HUES48 (cell line): ENCODE data around the gene FHIP2A.
"Not testable (repeated sequence)": the region's sequence is repeated elsewhere in the genome, so short reads cannot be mapped to it uniquely, and the experiment has no call there.

Experiments
- H3K27ac ChIP-seq: one replicate; pipeline ENCODE4 v1.7.0; 2013; ENCODE audit warnings: low read depth, low read length, inconsistent platforms
- H3K27me3 ChIP-seq: 2 replicates; pipeline ENCODE4 v1.6.1; 2013; ENCODE audit warnings: mild to moderate bottlenecking, low read length; ENCODE audit not compliant: control insufficient read depth, insufficient read depth
- H3K36me3 ChIP-seq: 2 replicates; pipeline ENCODE4 v1.6.1; 2013; ENCODE audit warnings: low read length; ENCODE audit not compliant: control insufficient read depth, insufficient read depth
- H3K4me1 ChIP-seq: 2 replicates; pipeline ENCODE4 v1.6.1; 2013; ENCODE audit warnings: mild to moderate bottlenecking, low read length; ENCODE audit not compliant: control insufficient read depth, insufficient read depth
- H3K4me3 ChIP-seq: 2 replicates; pipeline ENCODE4 v1.5.1; 2013; ENCODE audit warnings: mild to moderate bottlenecking, low read depth, low read length
- H3K9ac ChIP-seq: 2 replicates; pipeline ENCODE4 v1.6.1; 2013; ENCODE audit warnings: mild to moderate bottlenecking, low read depth, low read length, moderate library complexity
- H3K9me3 ChIP-seq: 2 replicates; pipeline ENCODE4 v1.6.1; 2013; ENCODE audit warnings: low read length; ENCODE audit not compliant: control insufficient read depth, insufficient read depth

The FHIP2A gene

DNA sequence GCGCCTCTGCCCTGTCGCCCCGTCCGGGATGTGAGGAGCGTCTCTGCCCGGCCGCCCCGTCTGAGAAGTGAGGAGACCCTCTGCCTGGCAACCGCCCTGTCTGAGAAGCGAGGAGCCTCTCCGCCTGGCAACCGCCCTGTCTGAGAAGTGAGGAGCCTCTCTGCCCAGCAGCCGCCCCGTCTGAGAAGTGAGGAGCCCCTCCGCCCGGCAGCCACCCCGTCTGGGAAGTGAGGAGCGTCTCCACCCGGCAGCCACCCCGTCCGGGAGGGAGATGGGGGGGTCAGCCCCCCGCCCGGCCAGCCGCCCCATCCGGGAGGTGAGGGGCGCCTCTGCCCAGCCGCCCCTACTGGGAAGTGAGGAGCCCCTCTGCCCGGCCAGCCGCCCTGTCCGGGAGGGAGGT, 34.4 kb upstream of the FHIP2A start:
- H3K4me1 ChIP-seq, H3K27me3 ChIP-seq, H3K9me3 ChIP-seq, H3K27ac ChIP-seq, H3K9ac ChIP-seq, H3K4me3 ChIP-seq, H3K36me3 ChIP-seq: not testable (repeated sequence)

- no peaks in the 10 kb centered on the region for H3K36me3 ChIP-seq
- no peak overlapping the region for H3K4me3 ChIP-seq
- H3K9ac ChIP-seq = no peak overlapping the region
These were observed 29.8 kb upstream of the FHIP2A start for GRCh38 chr10:114791768-114792167.

GRCh38 chr10:114795039-114795438, 26.5 kb upstream of the FHIP2A start:
- no peak overlapping the region for H3K4me3 ChIP-seq
- H3K9ac ChIP-seq = no peak overlapping the region
- no peaks in the 10 kb centered on the region for H3K27me3 ChIP-seq
- H3K36me3 ChIP-seq = no peaks in the 10 kb centered on the region
- no peak overlapping the region for H3K27ac ChIP-seq
- no peaks in the 10 kb centered on the region for H3K4me1 ChIP-seq
- no peaks in the 10 kb centered on the region for H3K9me3 ChIP-seq

More at GRCh38 chr10:114791768-114792167, 29.8 kb upstream of the FHIP2A start:
- Histone ChIP-seq H3K4me1 (no peaks in the 10 kb centered on the region), H3K27me3 (no peaks in the 10 kb centered on the region), H3K9me3 (no peaks in the 10 kb centered on the region), H3K27ac (no peak overlapping the region)

GRCh38 chr10:114800361-114800760, 21.2 kb upstream of the FHIP2A start:
- no peaks in the 10 kb centered on the region for H3K36me3 ChIP-seq
- H3K4me3 ChIP-seq = no peak overlapping the region
- no peaks in the 10 kb centered on the region for H3K27me3 ChIP-seq
- no peaks in the 10 kb centered on the region for H3K9me3 ChIP-seq
- H3K9ac ChIP-seq = no peak overlapping the region
- no peaks in the 10 kb centered on the region for H3K4me1 ChIP-seq
- H3K27ac ChIP-seq = no peak overlapping the region

GRCh38 chr10:114801411-114801813, 20.2 kb upstream of the FHIP2A start:
- H3K4me1 ChIP-seq = no peaks in the 10 kb centered on the region
- H3K4me3 ChIP-seq = no peak overlapping the region
- no peaks in the 10 kb centered on the region for H3K27me3 ChIP-seq
- H3K27ac ChIP-seq = no peak overlapping the region
- no peak overlapping the region for H3K9ac ChIP-seq
- no peaks in the 10 kb centered on the region for H3K36me3 ChIP-seq
- no peaks in the 10 kb centered on the region for H3K9me3 ChIP-seq

DNA sequence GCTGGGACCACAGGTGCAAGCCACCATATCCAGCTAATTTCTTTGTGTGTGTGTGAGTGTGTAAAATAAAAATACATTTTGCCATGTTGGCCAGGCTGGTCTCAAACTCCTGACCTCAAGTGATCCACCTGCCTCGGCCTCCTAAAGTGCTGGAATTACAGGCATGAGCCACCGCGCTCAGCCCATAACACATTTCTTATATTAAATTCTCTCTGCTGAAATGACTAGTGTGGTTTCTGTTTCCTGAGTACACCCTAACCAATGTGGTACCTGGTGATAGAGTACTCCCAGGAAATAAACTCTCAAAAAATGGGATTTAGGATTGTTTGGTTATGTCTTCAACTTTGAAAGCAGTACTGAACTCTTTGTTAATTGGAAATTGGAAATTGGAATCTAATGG, 19.4 kb upstream of the FHIP2A start:
- H3K36me3 ChIP-seq = no peaks in the 10 kb centered on the region
- no peak overlapping the region for H3K27ac ChIP-seq
- no peaks in the 10 kb centered on the region for H3K4me1 ChIP-seq
- no peaks in the 10 kb centered on the region for H3K9me3 ChIP-seq
- no peak overlapping the region for H3K9ac ChIP-seq
- no peaks in the 10 kb centered on the region for H3K27me3 ChIP-seq
- no peak overlapping the region for H3K4me3 ChIP-seq

GRCh38 chr10:114806562-114807391, 14.8 kb upstream of the FHIP2A start:
- Histone ChIP-seq H3K27me3 (no peaks in the 10 kb centered on the region), H3K9ac (no peak overlapping the region), H3K4me1 (no peaks in the 10 kb centered on the region), H3K9me3 (no peaks in the 10 kb centered on the region), H3K4me3 (no peak overlapping the region), H3K27ac (no peak overlapping the region), H3K36me3 (no peaks in the 10 kb centered on the region)

- H3K27me3 ChIP-seq = no peaks in the 10 kb centered on the region
- no peak overlapping the region for H3K27ac ChIP-seq
- H3K9me3 ChIP-seq = no peaks in the 10 kb centered on the region
- H3K4me3 ChIP-seq = no peak overlapping the region
- H3K36me3 ChIP-seq = no peaks in the 10 kb centered on the region
- no peaks in the 10 kb centered on the region for H3K4me1 ChIP-seq
- H3K9ac ChIP-seq = no peak overlapping the region
These were observed 12.6 kb upstream of the FHIP2A start for GRCh38 chr10:114808982-114809381.

- no peaks in the 10 kb centered on the region for H3K9me3 ChIP-seq
- H3K4me1 ChIP-seq = no peaks in the 10 kb centered on the region
- H3K36me3 ChIP-seq = no peaks in the 10 kb centered on the region
- no peak overlapping the region for H3K4me3 ChIP-seq
- no peaks in the 10 kb centered on the region for H3K27me3 ChIP-seq
- H3K27ac ChIP-seq = no peak overlapping the region
- H3K9ac ChIP-seq = no peak overlapping the region
These were observed 10.7 kb upstream of the FHIP2A start for GRCh38 chr10:114810926-114811325.

- Histone ChIP-seq H3K4me3 (no peak overlapping the region), H3K9me3 (no peaks in the 10 kb centered on the region), H3K4me1 (no peaks in the 10 kb centered on the region), H3K27me3 (no peaks in the 10 kb centered on the region), H3K9ac (no peak overlapping the region), H3K36me3 (no peaks in the 10 kb centered on the region), H3K27ac (no peak overlapping the region)
These were observed 9.7 kb upstream of the FHIP2A start for GRCh38 chr10:114811862-114812261.

GRCh38 chr10:114815791-114816190, 5.8 kb upstream of the FHIP2A start:
- Histone ChIP-seq H3K27me3 (no peaks in the 10 kb centered on the region), H3K27ac (no peak overlapping the region), H3K9ac (no peak overlapping the region), H3K4me3 (no peak overlapping the region), H3K4me1 (no peaks in the 10 kb centered on the region), H3K9me3 (no peaks in the 10 kb centered on the region), H3K36me3 (no peaks in the 10 kb centered on the region)
